Left lung (tissue), 10 donors: Measurements from ENCODE around the gene GPX3. TPM values are rescaled to one million over a fixed set of nuclear protein-coding genes. Genes with fewer than 3 reads are reported as not detected.

Source experiments
- ATAC-seq: fragments of 200-7000 bp; cut with Tn5 transposase; one replicate; pipeline ENCODE4 v1.9.1; 2020; ENCODE audit warnings: moderate library complexity
- DNase-seq, 4 donors: peaks; one replicate each; pipeline ENCODE4 v3.0.0-alpha.2; 2013 to 2020
- H3K27ac ChIP-seq, 2 donors: fragments of 200-600 bp; sonication (generic) in 1 of 2; one replicate each; pipeline versions ENCODE4 v1.5.0 to v1.8.0; 2020 to 2021
- H3K27me3 ChIP-seq, 2 donors: fragments of 200-600 bp; sonication (generic) in 1 of 2; one replicate each; pipeline versions ENCODE4 v1.5.0 to v1.8.0; 2020 to 2021
- H3K36me3 ChIP-seq, 2 donors: fragments of 200-600 bp; sonication (generic) in 1 of 2; one replicate each; pipeline versions ENCODE4 v1.5.0 to v1.8.0; 2020 to 2021
- H3K4me1 ChIP-seq, 2 donors: fragments of 200-600 bp; one replicate each; pipeline ENCODE4 v1.8.0; 2021
- H3K4me3 ChIP-seq, 2 donors: fragments of 200-600 bp; sonication (generic) in 1 of 2; one replicate each; pipeline versions ENCODE4 v1.5.0 to v1.8.0; 2020 to 2021; ENCODE audit warnings: mild to moderate bottlenecking in 1 of 2
- H3K9me3 ChIP-seq, 2 donors: fragments of 200-600 bp; sonication (generic) in 1 of 2; one replicate each; pipeline versions ENCODE4 v1.5.0 to v1.8.0; 2020 to 2021
- CTCF ChIP-seq, 2 donors: fragments of 200-600 bp; sonication (generic) in 1 of 2; IDR thresholded peaks; one replicate each; pipeline versions ENCODE4 v1.5.0 to v1.8.0; 2021; ENCODE audit warnings: antibody characterized with exemption in 2 of 2
- intact Hi-C, 2 donors: fragments of 100-400 bp; cut with DNase I; formaldehyde crosslinking; loops; one replicate each; pipeline versions ENCODE4 v1.11.2 to v1.14.2; 2022
- polyA plus RNA-seq, 6 donors: library from polyadenylated mRNA; unstranded; fragments of 120-200 nt; gene quantifications; one replicate each; pipeline ENCODE4 v1.2.1, GENCODE V29; 2013; ENCODE audit not compliant: insufficient read length in 6 of 6
- total RNA-seq, 2 donors: library from RNA; stranded (reverse); fragmentation: NEBNext Ultra II Directional; extraction: Animal tissue kit (Norgen Biotek cat#: 25700); gene quantifications; one replicate each; pipeline ENCODE4 v1.2.1, GENCODE V29; 2021
- donor health status: DM: no; HTN: yes; CAD: no.
- donor health status: DM: no; HTN: no; CAD: no.

Gene GPX3
- total and polyA plus RNA-seq, 8 donors, result 49.0 to 424 (median 77.2) TPM

GRCh38 chr5:150989695-150990094 lies 30.7 kb upstream of the GPX3 start:
- Histone ChIP-seq H3K27me3 (no peaks in the 10 kb centered on the region), H3K9me3 (peaks cover 0 to 17% of the 10 kb centered on the region in 2 donors), H3K36me3 (no peaks in the 10 kb centered on the region), H3K27ac (no peak overlapping the region), H3K4me1 (no peaks in the 10 kb centered on the region), H3K4me3 (no peak overlapping the region)
- intact Hi-C loops, result loop anchor here in 1 of 2 donors (10.0 kb wide), 1 partner anchor 185 kb away; no protein-coding TSS in a partner anchor
- no peak for TF ChIP-seq CTCF (IDR thresholded peaks at IDR 0.05)
- ATAC-seq, result no peak
- no peak for DNase-seq

- no peak overlapping the region for H3K27ac ChIP-seq
- DNase-seq, result no peak
- intact Hi-C loops, result no loop called here
- ATAC-seq, result no peak
- H3K27me3 ChIP-seq, result no peaks in the 10 kb centered on the region
- H3K4me3 ChIP-seq, result no peak overlapping the region
- no peaks in the 10 kb centered on the region for H3K4me1 ChIP-seq
- no peaks in the 10 kb centered on the region for H3K36me3 ChIP-seq
- peaks cover 0 to 18% of the 10 kb centered on the region in 2 donors for H3K9me3 ChIP-seq
- TF ChIP-seq CTCF (IDR thresholded peaks at IDR 0.05), result no peak
These were observed 27.7 kb upstream of the GPX3 start for GRCh38 chr5:150992705-150993104.

- peaks cover 0 to 18% of the 10 kb centered on the region in 2 donors for H3K9me3 ChIP-seq
- intact Hi-C loops, result no loop called here
- ATAC-seq (no peak), DNase-seq (no peak)
- H3K36me3 ChIP-seq, result no peaks in the 10 kb centered on the region
- H3K27ac ChIP-seq, result no peak overlapping the region
- H3K4me1 ChIP-seq, result no peaks in the 10 kb centered on the region
- TF ChIP-seq CTCF (IDR thresholded peaks at IDR 0.05), result no peak
- H3K27me3 ChIP-seq, result no peaks in the 10 kb centered on the region
- no peak overlapping the region for H3K4me3 ChIP-seq
These were observed 27.0 kb upstream of the GPX3 start for GRCh38 chr5:150993422-150993821.

GRCh38 chr5:150993826-150994412 lies 26.5 kb upstream of the GPX3 start:
- no peak overlapping the region for H3K27ac ChIP-seq
- ATAC-seq (no peak), DNase-seq (no peak)
- no peak overlapping the region for H3K4me3 ChIP-seq
- intact Hi-C loops, result no loop called here
- H3K36me3 ChIP-seq, result no peaks in the 10 kb centered on the region
- no peaks in the 10 kb centered on the region for H3K27me3 ChIP-seq
- H3K4me1 ChIP-seq, result no peaks in the 10 kb centered on the region
- TF ChIP-seq CTCF (IDR thresholded peaks at IDR 0.05), result no peak
- H3K9me3 ChIP-seq, result peaks cover 0 to 18% of the 10 kb centered on the region in 2 donors

GRCh38 chr5:150999704-151000442 lies 20.5 kb upstream of the GPX3 start:
- H3K4me1 ChIP-seq, result peaks cover 0 to 8% of the 10 kb centered on the region in 2 donors
- H3K4me3 ChIP-seq, result no peak overlapping the region
- no peaks in the 10 kb centered on the region for H3K9me3 ChIP-seq
- ATAC-seq (no peak), DNase-seq (no peak)
- intact Hi-C loops, result loop anchor here in 1 of 2 donors (5.0 kb wide), 2 partner anchors 47 to 112 kb away; no protein-coding TSS in a partner anchor
- H3K27me3 ChIP-seq, result no peaks in the 10 kb centered on the region
- no peak overlapping the region for H3K27ac ChIP-seq
- TF ChIP-seq CTCF (IDR thresholded peaks at IDR 0.05), result no peak
- H3K36me3 ChIP-seq, result no peaks in the 10 kb centered on the region
